Adipocyte (in vitro differentiated cells): ENCODE results near the gene LSM3.

Experiments
- DNase-seq: peaks from one replicate; pipeline ENCODE4 v3.0.0-alpha.2; 2015; ENCODE audit warnings: low read depth
- H3K27me3 ChIP-seq: replicated peaks from 2 replicates; pipeline ENCODE4 v1.7.0; 2013; ENCODE audit warnings: mild to moderate bottlenecking, low read length, moderate library complexity; ENCODE audit not compliant: control insufficient read depth, insufficient read depth
- H3K36me3 ChIP-seq: 2 replicates; pipeline ENCODE4 v1.7.0; 2013; ENCODE audit warnings: low read length, mild to moderate bottlenecking, moderate library complexity; ENCODE audit not compliant: control insufficient read depth, insufficient read depth, severe bottlenecking
- H3K4me1 ChIP-seq: 2 replicates; pipeline ENCODE4 v1.7.0; 2013; ENCODE audit warnings: mild to moderate bottlenecking, low read length, moderate library complexity; ENCODE audit not compliant: control insufficient read depth, insufficient read depth
- H3K4me3 ChIP-seq: 2 replicates; pipeline ENCODE4 v1.7.0; 2013; ENCODE audit warnings: mild to moderate bottlenecking, low read length, moderate library complexity
- H3K9ac ChIP-seq: 2 replicates; pipeline ENCODE4 v1.7.0; 2013; ENCODE audit warnings: mild to moderate bottlenecking, low read length, moderate library complexity
- H3K9me3 ChIP-seq: 2 replicates; pipeline ENCODE4 v1.7.0; 2013; ENCODE audit warnings: mild to moderate bottlenecking, low read length, moderate library complexity; ENCODE audit not compliant: control insufficient read depth

LSM3 gene

GRCh38 chr3:14236902-14237301 is 58.3 kb downstream of the LSM3 start:
- DNase-seq, result no peak
- H3K4me1 ChIP-seq, result peaks cover 5% of the 10 kb centered on the region
- H3K9me3 ChIP-seq, result peaks cover 7% of the 10 kb centered on the region
- H3K36me3 ChIP-seq, result no peaks in the 10 kb centered on the region
- no peak overlapping the region for H3K9ac ChIP-seq
- no peak overlapping the region for H3K4me3 ChIP-seq
- peaks cover 17% of the 10 kb centered on the region for H3K27me3 ChIP-seq

GRCh38 chr3:14237457-14237856 is 58.8 kb downstream of the LSM3 start:
- peaks cover 5% of the 10 kb centered on the region for H3K4me1 ChIP-seq
- no peak for DNase-seq
- no peak overlapping the region for H3K4me3 ChIP-seq
- no peaks in the 10 kb centered on the region for H3K36me3 ChIP-seq
- H3K9ac ChIP-seq, result no peak overlapping the region
- peaks cover 7% of the 10 kb centered on the region for H3K9me3 ChIP-seq
- peaks cover 17% of the 10 kb centered on the region for H3K27me3 ChIP-seq

DNA sequence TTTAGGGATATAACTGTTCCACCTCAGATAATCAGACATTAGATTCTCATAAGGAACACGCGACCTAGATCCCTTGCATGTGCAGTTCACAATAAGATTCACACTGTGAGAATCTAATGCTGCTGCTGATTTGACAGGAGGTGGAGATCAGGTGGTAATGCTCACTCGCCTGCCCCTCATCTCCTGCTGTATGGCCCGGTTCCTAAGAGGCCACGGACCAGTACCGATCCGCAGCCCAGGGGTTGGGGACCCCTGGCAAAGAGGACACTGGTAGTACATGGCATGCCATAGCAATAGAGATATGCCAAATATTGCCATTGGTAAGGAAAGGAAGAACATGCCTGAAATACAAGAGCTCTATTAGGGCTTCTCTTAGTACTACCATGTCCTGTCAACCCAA is 59.7 kb downstream of the LSM3 start:
- Histone ChIP-seq H3K9me3 (peaks cover 7% of the 10 kb centered on the region), H3K36me3 (no peaks in the 10 kb centered on the region), H3K27me3 (peaks cover 25% of the 10 kb centered on the region), H3K4me3 (no peak overlapping the region), H3K4me1 (peaks cover 5% of the 10 kb centered on the region), H3K9ac (no peak overlapping the region)
- no peak for DNase-seq

- H3K4me3 ChIP-seq, result no peak overlapping the region
Observed at GRCh38 chr3:14238930-14239329, 60.3 kb downstream of the LSM3 start.

GRCh38 chr3:14239940-14240339 is 61.3 kb downstream of the LSM3 start:
- Histone ChIP-seq H3K4me1 (no peaks in the 10 kb centered on the region), H3K9me3 (no peaks in the 10 kb centered on the region), H3K9ac (no peak overlapping the region), H3K36me3 (no peaks in the 10 kb centered on the region), H3K4me3 (no peak overlapping the region), H3K27me3 (peaks cover 25% of the 10 kb centered on the region)
- DNase-seq, result no peak

More at GRCh38 chr3:14238930-14239329, 60.3 kb downstream of the LSM3 start:
- H3K9ac ChIP-seq, result no peak overlapping the region
- DNase-seq, result no peak
- peaks cover 1% of the 10 kb centered on the region for H3K9me3 ChIP-seq
- H3K36me3 ChIP-seq, result no peaks in the 10 kb centered on the region
- peaks cover 25% of the 10 kb centered on the region for H3K27me3 ChIP-seq
- H3K4me1 ChIP-seq, result peaks cover 5% of the 10 kb centered on the region

DNA sequence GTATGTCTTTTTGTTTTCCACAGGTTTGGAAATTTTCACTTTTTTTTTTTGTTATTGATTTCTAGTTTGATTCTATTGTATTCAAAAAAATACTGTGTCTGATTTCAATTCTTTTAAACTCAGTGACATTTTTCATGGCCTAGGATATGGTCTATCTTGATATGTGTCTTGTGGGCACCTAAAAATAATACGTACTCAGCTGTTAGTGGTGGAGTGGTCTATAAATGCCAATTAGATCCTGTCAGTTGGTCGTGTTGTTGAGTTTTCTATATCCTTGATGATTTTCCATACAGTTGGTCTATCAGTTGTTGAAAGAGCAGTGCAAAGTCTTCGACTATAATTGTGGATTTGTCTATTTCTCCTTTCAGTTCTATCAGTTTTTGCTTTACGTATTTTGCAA is 61.7 kb downstream of the LSM3 start:
- no peak overlapping the region for H3K9ac ChIP-seq
- no peaks in the 10 kb centered on the region for H3K36me3 ChIP-seq
- no peak for DNase-seq
- H3K4me1 ChIP-seq, result no peaks in the 10 kb centered on the region
- no peak overlapping the region for H3K4me3 ChIP-seq
- H3K27me3 ChIP-seq, result peaks cover 25% of the 10 kb centered on the region
- no peaks in the 10 kb centered on the region for H3K9me3 ChIP-seq

- Histone ChIP-seq H3K36me3 (no peaks in the 10 kb centered on the region), H3K4me3 (no peak overlapping the region), H3K9me3 (no peaks in the 10 kb centered on the region), H3K27me3 (peaks cover 33% of the 10 kb centered on the region), H3K9ac (no peak overlapping the region), H3K4me1 (no peaks in the 10 kb centered on the region)
- DNase-seq, result no peak
Observed at GRCh38 chr3:14241716-14242115, 63.1 kb downstream of the LSM3 start.

DNA sequence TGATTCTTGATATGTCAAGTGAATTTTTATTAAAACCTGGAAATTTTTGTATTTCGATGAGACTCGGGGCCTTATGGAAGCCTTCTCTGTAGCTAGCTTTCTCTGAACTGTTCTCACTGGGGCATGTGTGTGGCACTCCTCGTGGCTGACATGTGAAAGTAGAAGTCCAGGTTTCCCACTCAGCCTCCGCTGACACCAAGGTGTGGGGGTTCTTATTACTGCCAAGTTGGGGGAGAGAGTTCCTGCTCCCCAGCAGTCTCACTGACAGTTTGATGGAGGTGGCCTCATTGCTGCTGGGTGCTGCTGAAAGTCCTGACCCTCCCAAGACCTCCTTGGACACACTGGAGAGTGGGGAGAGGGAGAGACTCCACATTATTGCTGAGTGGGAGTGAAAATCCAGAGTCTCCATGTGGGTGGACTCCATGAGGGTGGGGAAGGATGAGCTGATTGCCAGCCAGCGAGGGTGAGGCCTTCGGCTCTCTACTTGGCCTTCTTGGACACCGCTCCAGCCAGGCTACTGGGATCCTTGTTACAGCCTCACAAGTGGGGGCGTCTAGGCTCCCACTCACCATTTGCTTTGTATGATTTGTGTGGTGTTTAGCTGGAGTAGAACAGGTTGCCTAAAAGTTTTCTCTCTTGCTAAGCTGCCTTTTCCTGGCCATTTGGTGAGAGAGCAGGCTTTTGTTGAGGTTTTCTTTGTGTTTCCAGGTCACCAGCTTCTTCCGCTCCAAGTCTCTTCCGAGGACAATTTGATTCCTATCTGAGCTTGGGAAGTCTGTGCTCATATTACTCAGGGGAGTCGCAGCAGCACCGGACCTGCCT is 64.1 kb downstream of the LSM3 start:
- Histone ChIP-seq H3K9me3 (no peaks in the 10 kb centered on the region), H3K27me3 (peaks cover 33% of the 10 kb centered on the region), H3K36me3 (no peaks in the 10 kb centered on the region), H3K4me1 (no peaks in the 10 kb centered on the region), H3K4me3 (no peak overlapping the region), H3K9ac (no peak overlapping the region)
- no peak for DNase-seq

DNA sequence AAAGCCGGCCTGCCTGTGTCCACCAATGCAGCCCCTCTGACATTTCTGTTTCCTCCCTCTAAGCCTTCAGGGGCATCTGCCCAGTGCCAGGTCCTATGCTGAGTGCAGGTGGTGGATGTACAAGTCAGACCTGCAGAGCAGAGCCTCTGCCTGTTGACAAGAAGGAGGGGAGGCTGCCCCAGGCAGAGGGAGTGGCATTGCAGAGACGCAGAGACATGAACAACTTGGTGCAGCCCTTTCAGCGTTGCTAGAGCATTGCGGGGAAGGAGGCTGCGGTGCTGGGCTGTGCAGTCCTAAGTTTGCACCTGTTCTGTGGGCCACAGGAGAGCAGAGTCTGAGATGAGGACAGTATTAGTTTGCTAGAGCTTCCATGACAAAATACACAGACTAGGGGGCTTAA is 65.2 kb downstream of the LSM3 start:
- DNase-seq, result no peak
- H3K4me3 ChIP-seq, result no peak overlapping the region
- no peaks in the 10 kb centered on the region for H3K36me3 ChIP-seq
- no peak overlapping the region for H3K9ac ChIP-seq
- no peaks in the 10 kb centered on the region for H3K9me3 ChIP-seq
- H3K27me3 ChIP-seq, result peaks cover 30% of the 10 kb centered on the region
- peaks cover 7% of the 10 kb centered on the region for H3K4me1 ChIP-seq

- peaks cover 16% of the 10 kb centered on the region for H3K4me1 ChIP-seq
- no peak for DNase-seq
- no peak overlapping the region for H3K9ac ChIP-seq
- H3K27me3 ChIP-seq, result peaks cover 30% of the 10 kb centered on the region
- no peak overlapping the region for H3K4me3 ChIP-seq
- no peaks in the 10 kb centered on the region for H3K36me3 ChIP-seq
- H3K9me3 ChIP-seq, result no peaks in the 10 kb centered on the region
Observed at GRCh38 chr3:14244521-14245247, 66.1 kb downstream of the LSM3 start.

DNA sequence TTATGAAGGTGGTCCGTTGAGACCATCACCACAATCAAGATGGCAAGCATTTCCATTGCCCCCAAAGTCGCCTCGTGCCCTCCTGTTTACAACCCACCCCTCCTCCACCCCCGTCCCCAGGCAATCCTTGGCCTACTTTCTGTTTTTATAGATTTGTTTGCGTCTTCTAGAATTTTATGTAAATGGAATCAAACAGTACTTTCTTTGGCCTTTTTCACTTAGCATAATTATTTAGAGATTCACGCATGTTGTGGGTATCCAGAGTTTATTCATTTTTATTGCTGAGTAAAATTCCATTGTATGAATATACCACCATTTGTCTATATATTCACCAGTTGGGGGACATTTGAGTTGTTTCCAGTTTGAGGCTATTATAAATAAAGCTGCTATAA is 66.6 kb downstream of the LSM3 start:
- Histone ChIP-seq H3K4me3 (no peak overlapping the region), H3K36me3 (no peaks in the 10 kb centered on the region), H3K4me1 (peaks cover 22% of the 10 kb centered on the region), H3K27me3 (peaks cover 30% of the 10 kb centered on the region), H3K9ac (no peak overlapping the region), H3K9me3 (no peaks in the 10 kb centered on the region)
- no peak for DNase-seq
